ENCODE measurements around the gene CPNE2.

DNA sequence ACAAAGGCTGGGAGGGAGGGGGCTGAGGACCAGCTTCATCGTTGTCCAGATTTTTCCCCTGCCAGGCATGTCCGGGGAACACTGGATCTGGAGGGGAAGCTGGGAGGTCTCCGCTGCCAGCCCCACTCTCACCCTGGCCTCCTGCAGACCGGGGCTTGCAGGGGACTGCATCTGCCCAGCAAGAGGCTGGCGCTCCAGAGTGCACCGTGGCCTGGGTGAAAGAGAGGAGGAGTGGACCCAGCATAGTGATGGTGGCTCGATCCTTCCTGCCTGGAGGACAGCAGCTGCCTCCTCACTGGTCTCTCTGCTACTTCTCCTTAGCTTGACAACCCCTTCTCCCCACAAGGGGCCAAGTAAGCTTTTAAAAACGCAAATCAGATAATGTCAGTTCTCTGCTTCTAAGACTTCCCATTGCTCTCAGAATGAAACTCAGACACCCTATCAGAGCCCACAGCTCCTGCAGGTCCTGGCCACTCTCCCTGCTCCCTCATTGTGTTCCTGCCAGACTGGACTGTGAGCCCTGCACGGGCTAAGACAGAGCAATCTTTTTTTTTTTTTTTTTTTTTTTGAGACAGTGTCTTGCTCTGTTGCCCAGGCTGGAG, 15.0 kb downstream of the CPNE2 start:
- TF ChIP-seq, protein P1, sequence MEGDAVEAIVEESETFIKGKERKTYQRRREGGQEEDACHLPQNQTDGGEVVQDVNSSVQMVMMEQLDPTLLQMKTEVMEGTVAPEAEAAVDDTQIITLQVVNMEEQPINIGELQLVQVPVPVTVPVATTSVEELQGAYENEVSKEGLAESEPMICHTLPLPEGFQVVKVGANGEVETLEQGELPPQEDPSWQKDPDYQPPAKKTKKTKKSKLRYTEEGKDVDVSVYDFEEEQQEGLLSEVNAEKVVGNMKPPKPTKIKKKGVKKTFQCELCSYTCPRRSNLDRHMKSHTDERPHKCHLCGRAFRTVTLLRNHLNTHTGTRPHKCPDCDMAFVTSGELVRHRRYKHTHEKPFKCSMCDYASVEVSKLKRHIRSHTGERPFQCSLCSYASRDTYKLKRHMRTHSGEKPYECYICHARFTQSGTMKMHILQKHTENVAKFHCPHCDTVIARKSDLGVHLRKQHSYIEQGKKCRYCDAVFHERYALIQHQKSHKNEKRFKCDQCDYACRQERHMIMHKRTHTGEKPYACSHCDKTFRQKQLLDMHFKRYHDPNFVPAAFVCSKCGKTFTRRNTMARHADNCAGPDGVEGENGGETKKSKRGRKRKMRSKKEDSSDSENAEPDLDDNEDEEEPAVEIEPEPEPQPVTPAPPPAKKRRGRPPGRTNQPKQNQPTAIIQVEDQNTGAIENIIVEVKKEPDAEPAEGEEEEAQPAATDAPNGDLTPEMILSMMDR (IDR thresholded peaks at IDR 0.05) = no peak
- TF ChIP-seq POLR2A (IDR thresholded peaks at IDR 0.05) = no peak

All from uterus (tissue), 2 donors.